ENCODE data around the gene TNFAIP2. TPM values are rescaled to one million over a fixed set of nuclear protein-coding genes. Genes with fewer than 3 reads are reported as not detected.

Gene TNFAIP2
- total and polyA plus RNA-seq, 9 of the 15 experiments (the other 6 are each of a cell fraction or from before 2014, with no cell fraction given), result 22.6 to 68.6 (median 44.6) TPM

GRCh38 chr14:103136388-103137271, 13.4 kb downstream of the TNFAIP2 start (continued):
- TF ChIP-seq CBFB (CRISPR knock-in tag; IDR thresholded peaks at IDR 0.05) (no peak), RBM14 (IDR thresholded peaks at IDR 0.05; ENCODE audit: borderline replicate concordance, insufficient read depth, low read depth, low read length) (no peak), KLF16 (IDR thresholded peaks at IDR 0.05) (no peak), MAFG (tag; conservative IDR thresholded peaks at IDR 0.05) (peak; percentile 95), NR2F6 (CRISPR knock-in tag; IDR thresholded peaks at IDR 0.05) (no peak), ZNF263 (CRISPR knock-in tag; IDR thresholded peaks at IDR 0.05; ENCODE audit: borderline replicate concordance) (peak; percentile 98), ETV6 (IDR thresholded peaks at IDR 0.05; ENCODE audit: borderline replicate concordance in 1 of 2, low read depth in 2 of 2, low read length in 1 of 2) (no peak), ETV6 (CRISPR knock-in tag; IDR thresholded peaks at IDR 0.05; ENCODE audit: borderline replicate concordance) (no peak), MGA (IDR thresholded peaks at IDR 0.05) (peak; percentile 80), ZNF311 (CRISPR knock-in tag; IDR thresholded peaks at IDR 0.05) (no peak), YBX1 (IDR thresholded peaks at IDR 0.05) (no peak), DNMT1 (IDR thresholded peaks at IDR 0.05) (no peak), MBD2 (IDR thresholded peaks at IDR 0.05; ENCODE audit: borderline replicate concordance, low read depth) (no peak), MAX (CRISPR knock-in tag; IDR thresholded peaks at IDR 0.05) (peak; percentile 69), TRIM28 (IDR thresholded peaks at IDR 0.05) (no peak), PCBP1 (IDR thresholded peaks at IDR 0.05; ENCODE audit: low read depth, low read length, poor library complexity, severe bottlenecking) (no peak), SETDB1 (IDR thresholded peaks at IDR 0.05; ENCODE audit: low read length) (no peak), RBM22 (IDR thresholded peaks at IDR 0.05; ENCODE audit: low read depth, low read length, poor library complexity, severe bottlenecking) (no peak)

Measured in K562 (cell line).